NCI-H69 (cell line): Measurements from ENCODE around the gene COL4A4.
"Not testable (repeated sequence)": the region's sequence is repeated elsewhere in the genome, so short reads cannot be mapped to it uniquely, and the experiment has no call there.

Experiments used
- DNase-seq: peaks from one replicate; lab custom pipeline; 2025; lab: John Stamatoyannopoulos, UW

Gene COL4A4

DNA sequence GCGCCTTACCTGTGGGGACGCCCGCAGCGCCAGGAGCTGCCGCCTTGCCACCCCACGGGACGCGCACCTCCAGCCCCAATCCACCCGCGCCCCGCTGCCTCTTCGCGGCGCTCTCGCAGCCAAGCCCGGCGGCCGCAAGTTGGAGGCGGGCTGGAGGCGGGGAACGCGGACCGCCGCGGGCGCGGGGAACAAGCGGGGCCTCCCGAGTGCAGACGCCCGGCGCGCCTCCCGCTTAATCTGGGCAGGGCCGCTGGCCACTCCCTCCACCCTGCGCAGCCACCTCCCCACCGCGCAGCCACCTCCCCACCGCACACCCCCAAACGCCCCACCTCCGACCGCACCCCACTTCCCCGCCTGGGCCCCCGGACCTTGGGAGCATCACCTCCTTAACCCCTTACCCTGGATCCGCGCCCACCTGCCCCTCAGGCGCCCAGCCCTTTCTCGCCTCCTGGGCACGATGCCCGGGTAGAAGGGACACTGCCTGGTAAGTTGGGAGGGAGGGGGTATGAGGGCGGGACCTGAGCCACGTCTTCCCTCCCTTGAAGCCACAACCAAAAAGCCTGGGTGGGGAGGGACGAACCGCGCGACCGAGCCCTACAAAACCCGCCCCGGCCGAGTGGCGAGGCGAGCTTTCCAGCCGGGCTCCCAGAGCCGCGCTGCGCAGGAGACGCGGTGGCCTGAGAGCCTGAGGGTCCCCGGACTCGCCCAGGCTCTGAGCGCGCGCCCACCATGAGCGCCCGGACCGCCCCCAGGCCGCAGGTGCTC is at the start of gene COL4A4, which contains the start of gene COL4A3:
COL4A4 (minus strand) TSS at position 208 of the 765 bp plus-strand sequence. CDS start 16,722 bp downstream, outside the sequence.
COL4A3 (plus strand) TSS at position 627 of the 765 bp plus-strand sequence; CDS start at position 730, 103 bp downstream.
- DNase-seq: peak; percentile 82

DNA sequence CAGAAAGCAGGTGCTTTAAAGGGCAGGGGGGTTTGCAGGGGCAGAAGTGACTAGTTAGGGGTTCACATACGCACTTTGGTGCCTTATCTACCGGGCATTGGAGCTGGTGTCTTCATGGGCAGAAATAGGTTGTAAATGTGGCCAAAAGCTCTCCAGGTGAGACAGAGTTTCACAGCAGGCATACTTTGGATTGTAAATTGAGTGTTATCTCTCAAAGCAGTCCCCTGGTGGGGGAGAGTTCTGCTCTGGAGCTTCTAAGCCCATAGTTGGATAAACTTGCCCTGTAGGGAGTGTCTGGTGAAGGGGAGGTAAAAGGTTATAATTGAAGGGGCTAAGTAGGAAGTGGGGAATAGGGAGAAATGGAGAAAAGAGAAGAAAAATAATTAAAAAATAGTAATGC is 43.6 kb upstream of the COL4A4 start:
- DNase-seq: no peak

DNA sequence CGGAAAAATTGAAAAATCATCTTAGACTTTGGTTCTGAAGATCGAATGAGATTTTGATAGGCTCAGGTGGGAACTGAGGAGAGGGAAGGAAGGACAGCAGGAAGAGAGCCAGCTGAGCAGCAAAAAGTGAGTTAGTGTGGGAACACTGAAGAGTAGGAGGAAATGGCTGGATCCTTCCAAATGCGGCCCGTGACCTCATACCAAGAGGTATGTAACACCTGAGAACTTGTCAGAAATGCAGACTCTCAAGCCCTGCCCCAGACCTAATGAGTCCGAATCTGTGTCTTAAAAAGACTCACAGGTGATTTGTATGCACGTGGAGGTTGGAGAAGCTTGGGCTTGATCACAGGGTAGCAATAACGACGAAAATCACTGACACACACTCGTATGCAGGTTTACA is 42.4 kb upstream of the COL4A4 start:
- DNase-seq: no peak

DNA sequence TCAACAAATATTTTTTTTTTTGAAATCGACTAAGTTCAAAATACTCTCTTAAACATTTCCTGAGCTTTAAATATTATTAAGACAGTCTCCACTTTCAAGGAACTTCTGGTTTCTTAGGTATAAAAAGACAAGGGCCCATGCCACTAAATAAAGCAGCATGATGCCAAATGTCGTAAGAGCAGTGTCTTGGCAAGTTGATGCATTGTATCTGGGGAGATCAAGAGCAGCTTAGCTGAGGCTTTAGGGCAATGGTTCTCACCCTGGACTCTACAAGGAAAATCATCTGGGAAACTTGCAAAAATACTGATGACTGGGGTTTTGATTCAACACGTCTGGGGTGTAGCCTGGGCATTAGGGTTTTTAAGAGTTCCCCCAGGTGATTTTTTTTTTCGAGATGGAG is 41.7 kb upstream of the COL4A4 start:
- DNase-seq: no peak

DNA sequence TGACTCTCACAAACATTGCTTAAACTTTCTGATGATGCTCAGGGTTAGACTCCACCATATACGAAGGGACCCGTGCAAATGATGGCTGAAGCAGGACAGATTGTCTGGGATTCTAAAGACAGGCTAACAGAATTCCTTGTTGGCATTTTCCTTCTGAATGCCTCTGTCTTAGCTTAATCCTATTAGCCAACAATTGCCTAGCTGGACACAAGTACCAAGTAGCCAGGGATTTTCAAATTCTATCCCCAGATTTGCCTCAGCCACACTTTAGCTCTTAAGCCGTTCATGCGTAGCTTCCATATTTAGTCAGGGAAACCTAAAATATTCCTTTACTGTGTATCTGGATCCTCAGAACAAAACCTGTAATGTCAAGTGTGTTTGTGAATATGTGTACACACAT is 40.4 kb upstream of the COL4A4 start:
- no peak for DNase-seq

DNA sequence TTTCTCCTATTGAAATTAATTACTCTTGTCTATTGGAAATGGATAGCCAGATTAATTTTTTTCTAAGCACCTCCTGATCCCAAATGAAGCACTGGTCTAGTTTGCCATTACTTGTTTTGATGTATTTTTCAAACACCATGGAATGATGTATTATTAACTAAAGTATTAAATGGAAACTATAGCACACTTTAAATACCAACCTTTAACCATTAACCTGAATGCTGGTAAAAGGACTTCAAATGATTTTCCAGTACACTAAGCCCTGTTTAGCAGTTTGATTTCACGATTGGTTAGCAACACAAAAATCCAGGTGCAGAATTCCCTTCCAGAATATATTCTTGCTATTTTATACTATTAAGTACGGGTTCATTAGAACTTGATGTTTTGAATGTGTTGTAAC is 37.8 kb upstream of the COL4A4 start:
- no peak for DNase-seq

DNA sequence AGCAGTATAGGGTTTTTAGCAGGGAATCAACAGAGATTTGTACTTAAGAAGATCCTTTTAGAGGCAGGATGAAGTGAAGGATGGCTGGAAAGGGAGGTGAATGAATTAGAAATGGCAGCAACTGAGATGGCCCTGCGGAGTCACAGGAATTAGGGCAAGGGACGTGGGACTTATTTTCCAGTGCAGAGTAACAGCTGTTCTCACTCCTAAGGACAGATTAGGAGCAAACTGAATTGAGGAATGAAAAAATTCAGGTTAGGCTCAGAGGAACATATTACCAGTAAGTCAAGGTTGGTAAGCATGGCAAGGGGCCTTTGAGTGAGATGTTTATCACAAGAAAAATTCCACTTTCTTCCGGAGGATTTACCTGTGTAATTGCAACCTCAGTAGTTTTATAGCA is 34.9 kb upstream of the COL4A4 start:
- DNase-seq: no peak

DNA sequence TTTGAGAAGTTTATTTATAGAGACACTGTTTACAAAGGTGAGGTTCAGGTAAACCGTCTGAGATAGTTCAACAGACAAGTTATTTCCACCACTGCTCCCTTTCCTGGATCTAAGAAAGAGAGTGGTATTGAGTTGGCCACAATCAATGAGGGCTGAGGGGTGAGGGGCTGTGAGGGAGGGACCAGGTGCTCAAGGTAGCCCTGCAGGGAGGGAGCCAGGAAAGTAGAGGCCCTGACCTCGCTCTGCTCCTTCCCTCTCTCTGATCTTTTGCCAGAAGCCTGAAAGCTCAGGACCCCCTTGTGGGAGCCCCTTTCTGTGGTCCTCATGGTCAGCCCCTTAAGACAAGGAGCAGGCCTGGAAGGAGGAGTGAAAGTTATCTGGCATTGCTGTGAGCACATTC is 30.2 kb upstream of the COL4A4 start:
- DNase-seq: no peak

DNA sequence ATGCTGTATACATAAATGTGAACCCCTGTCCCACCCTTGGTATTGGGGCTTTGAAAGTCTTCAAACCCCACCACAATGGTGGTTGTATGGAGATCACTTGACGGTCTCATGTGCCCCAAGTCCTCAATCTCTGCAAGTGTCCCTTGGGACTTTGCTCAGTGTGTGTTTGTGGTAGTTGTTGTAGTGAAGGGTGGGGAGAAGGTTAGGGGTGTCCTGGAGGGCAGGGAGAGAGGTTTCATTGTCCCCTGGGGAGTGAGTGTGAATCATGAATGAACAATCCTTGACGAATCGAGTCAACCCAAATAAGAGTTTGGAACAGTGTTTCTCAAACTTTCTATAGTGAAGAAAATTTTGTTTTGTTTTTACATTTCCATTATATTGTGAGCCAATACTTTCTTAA is 28.5 kb upstream of the COL4A4 start:
- peak; percentile 34 for DNase-seq

DNA sequence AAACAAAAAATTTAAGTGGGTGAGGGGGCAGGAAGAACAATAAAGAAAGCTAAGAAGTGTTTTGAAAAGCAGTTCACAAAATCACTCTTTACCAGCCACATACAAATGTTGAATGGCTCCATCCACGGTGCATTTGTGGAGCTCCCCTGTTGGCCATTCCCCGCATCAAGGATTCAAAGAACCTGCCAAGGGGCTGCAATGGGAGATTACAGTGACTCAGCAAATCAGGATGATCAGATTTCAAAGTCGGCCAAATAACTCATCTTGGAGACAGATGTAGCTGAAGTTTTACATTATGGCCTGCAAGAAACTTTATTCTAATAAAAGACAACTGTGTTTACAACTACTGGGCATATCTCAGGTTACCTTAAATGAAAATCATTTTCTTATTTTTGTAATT is 27.4 kb upstream of the COL4A4 start:
- peak; percentile 74 for DNase-seq

DNA sequence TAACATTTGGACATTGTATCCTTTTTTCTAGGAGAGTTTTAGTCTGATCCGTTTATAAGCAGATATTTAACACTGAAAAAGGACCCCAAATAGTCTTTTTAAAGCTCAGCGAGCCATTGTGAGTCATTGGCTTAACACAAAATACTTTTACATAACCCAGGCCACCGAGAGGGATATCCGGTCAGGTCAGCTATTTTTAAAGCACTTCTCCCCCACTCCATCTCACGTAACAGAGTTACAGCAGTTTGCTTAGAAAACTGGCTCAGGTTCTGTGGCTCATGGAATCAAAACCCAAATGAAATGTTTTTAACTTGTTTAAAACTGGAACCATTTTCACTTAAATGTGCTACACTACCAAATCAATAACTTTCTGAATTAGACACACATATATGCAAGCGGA is 24.3 kb upstream of the COL4A4 start:
- DNase-seq: no peak

DNA sequence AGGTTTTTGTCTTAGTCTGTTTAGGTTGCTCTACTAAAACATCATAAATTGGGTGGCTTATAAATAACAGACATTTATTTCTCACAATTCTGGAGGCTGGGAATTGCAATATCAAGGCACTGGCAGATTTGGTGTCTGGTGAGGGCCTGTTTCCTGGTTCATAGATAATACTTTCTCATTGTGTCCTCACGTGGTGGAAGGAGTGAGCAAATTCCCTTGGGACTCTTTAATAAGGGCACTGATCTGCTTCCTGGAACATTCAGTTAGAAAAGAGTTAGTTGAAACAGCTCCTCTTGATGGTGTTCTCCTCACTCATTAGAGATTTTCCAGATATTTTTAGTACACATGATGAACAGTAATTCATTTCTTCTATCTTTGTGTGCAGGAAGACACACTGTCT is 22.7 kb upstream of the COL4A4 start:
- DNase-seq: peak; percentile 44

DNA sequence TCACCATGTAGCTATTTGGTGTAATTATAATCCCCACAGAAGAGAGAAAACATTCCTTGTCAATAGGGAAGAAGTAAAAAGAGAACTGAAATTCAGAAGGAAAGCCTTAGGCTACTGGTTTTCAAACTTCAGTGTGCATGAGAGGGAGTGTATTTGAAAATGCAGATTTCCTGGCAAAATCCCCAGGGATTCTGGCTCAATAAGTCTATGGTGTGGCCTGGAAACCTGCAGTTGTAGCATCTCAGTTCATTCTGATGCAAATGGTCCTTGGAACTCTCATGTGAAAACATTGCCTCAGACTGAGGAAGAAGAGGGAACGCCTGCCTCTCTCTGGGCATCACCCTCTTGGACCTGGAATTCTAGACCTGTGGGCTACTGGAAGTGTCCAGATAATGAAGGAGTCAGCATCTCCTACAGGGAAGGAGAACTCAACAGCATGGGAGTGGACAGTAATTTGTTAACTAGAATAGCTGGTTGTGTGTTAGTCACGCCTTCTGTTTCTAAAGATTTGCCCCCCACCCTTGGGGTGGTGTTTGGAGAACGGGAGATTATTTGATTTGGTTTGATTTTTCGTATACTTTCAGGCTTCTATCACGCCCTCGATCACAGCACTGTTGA is 21.7 kb upstream of the COL4A4 start:
- DNase-seq: no peak

DNA sequence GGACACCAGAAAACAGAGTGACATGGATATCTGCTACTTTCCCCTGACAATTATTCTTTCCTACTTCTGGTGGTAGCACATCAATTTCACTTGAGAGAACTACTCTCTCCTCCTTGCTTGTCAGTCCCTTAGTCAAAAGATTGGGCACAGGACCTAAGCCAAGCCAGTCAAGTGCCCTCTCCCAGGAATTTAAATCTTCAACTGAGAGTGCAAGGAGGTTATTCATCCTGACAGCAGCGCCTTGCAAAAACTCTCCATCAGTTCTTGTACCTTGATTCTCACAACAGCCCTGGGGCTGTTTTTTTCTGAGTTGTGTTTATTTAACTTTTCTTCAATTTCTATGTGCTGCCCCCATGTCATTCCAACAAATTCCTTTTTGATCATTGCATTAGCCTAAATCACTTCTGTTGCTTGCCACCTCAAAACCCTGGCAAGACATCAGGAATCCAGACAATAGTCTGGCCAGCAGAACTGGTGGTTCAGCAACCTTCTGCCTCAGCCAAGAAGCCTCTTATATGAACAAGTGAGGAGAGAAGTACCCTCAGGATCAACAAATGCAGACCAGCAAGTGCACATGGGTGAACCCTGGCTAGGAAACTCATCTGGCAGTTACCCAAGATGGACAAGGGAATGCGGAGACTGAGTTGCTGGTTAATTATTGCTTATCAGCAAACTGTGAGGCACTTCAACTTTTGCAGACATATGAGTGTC is 19.8 kb upstream of the COL4A4 start:
- DNase-seq: no peak

DNA sequence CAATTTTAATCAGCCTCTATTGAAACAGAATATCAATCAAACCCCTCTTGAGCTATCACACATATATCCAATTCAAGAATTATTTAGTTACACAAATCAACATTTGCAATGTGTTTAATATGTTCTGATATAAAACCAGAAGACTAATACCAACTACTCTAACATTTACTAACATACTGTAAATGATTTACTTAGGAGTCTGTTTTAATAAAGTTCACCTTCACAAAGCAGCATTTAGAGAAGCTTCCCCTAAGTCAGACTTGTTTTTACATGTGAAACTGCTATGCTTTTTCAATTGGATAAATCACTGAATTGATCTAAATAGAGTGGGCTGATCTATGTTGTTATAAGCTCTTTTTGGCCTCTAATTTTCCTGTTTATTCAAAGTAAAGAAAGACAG is 18.8 kb upstream of the COL4A4 start:
- no peak for DNase-seq

DNA sequence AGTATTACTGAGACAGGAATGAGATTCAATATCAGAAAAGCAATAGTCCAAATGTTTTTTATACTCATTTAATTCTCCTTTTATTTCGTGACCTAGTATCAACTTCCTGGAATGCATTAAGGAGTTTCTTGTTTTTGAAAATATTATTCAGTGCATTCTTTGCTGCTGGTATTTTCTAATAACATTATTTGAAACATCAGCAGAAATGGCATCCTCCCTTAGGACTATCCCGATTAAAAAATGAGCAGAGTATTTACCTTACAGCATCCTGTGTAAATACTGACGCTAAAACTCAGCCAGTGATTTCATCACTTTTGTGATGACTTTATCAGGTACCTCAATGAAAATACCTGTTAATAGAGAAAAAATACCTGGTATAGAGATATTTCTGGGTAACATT is 16.8 kb upstream of the COL4A4 start:
- DNase-seq: no peak

DNA sequence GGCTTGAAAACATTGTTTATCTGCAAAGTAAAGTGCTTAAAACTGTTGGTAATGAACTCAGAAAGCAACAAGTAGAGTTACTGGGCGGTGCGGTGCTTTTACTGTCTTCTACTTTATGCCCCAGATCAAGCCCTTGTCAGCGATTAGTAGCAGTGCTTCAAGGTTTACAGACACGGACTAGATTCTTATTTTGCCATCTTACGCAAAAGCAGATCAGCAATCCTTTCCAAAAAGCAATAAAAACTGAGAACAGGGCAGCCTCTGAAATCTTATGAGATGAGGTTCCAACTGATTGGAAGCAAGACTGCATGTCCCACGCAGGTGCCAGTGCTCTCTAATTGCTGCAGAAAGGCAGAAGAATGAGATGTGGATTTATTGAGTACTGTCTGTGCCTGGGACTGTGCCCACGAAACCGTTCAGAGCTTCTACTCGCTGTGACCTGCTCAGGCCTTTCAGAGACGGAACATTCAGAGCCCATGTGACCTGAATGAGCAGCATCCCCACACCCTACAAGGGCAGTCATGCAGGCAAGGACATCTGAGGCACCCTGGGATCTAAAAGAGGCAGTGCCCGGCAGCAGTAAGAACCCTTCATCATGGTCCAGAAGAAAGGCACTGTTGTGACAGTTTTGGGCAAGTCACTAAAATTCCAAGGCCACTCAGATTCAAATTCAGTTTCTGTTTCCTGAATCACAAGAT is 16.1 kb upstream of the COL4A4 start:
- no peak for DNase-seq

DNA sequence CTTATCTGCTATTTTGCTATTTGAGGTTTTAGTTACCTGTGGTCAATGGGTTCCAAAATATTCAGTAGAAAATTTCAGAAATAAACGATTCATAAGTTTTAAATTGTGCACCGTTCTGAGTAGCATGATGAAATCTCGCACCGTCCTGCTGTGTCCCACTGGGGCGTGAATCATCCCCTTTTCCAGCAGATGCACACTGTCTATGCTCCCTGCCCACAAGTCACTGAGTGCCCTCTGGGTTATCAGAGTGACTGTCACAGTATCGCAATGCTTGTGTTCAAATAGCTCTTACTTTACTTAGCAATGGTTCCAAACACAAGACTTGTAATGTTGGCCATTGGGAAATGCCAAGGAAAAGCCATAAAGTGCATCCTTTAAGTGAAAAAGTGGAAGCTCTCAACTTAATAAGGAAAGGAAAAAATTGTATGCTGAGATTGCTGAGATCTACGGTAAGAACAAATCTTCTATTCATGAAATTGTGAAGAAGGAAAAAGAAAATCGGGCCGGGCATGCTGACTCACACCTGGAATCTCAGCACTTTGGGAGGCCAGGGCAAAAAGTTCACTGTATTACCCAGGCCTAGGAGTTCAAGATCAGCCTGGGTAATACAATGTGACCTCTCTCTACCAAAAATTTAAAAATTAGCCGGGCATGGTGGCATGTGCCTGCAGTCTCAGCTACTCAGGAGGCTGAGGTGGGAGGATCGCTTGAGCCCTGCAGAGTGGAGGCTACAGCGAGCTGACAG is 13.8 kb upstream of the COL4A4 start:
- no peak for DNase-seq

DNA sequence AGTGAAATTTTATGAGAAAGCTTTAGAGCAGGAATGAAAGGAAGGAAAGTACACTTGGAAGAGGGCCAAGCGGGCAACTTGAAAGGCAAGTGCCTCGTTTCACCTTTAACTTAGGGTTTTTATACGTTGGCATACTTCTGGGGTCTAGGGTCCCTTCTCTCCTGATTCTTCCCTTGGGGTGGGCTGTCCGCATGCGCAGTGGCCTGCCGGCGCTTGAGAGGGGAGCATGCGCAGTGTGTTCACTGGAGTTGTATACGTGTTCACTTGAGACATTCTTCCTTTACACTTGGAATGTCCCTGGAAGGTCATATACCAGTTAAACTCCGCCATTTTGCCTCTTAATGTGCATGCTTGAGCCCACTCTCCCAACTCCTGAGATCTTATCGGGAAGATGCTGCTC is 7.8 kb upstream of the COL4A4 start:
- DNase-seq: not testable (repeated sequence)

DNA sequence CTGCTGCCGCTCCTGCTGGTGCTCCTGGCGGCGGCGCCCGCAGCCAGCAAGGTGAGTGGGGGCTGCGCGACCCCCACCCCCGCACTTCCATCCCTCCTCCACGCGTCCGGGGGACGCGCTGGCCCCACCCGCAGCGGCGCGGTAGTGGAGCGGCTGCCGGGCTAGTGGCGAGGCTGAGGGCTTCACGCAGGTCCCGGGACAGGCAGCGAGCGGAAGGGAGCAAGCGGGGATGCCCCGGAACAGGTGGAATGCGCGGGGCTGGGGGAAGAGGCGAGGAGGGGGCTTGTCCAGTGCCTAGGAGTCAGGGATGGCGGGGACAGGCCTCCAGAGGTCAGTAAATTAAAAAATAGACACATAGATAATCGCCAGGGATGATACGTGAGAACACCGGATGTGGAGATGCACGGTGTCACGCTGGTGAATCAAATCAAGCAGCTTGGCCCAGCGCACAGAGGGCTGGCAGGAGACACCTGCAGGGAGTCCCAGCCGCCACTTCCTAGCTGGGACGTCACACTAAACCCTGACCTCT is 822 bp upstream of the COL4A4 start:
- peak; percentile 58 for DNase-seq

DNA sequence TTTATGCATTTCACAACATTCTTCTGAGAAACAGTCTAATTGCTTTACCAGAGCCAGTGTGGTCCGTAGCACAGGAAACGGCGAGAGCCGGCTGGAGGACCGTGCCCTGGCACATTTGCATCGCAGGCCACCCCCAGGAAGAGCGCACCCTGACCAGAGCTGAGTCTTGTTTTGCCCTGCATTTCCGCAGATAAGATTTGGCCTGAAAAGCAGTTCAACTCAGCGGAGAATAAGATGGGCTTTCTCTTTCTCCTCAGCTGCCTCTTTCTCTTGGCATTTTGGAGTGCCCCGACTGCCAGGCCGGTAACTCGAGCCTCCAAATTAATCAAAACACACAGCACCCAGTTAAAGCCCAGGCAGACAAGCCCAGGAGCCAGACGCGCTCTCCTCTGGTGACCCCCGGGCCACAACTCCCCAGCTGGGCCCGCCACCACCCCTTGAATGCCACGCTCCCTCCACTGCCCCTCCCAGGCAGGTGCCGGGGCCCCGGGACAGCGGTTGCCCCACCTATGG is 464 bp downstream of the COL4A4 start:
- peak; percentile 57 for DNase-seq
